ENCODE measurements around the gene TANGO6.

TANGO6 gene

DNA sequence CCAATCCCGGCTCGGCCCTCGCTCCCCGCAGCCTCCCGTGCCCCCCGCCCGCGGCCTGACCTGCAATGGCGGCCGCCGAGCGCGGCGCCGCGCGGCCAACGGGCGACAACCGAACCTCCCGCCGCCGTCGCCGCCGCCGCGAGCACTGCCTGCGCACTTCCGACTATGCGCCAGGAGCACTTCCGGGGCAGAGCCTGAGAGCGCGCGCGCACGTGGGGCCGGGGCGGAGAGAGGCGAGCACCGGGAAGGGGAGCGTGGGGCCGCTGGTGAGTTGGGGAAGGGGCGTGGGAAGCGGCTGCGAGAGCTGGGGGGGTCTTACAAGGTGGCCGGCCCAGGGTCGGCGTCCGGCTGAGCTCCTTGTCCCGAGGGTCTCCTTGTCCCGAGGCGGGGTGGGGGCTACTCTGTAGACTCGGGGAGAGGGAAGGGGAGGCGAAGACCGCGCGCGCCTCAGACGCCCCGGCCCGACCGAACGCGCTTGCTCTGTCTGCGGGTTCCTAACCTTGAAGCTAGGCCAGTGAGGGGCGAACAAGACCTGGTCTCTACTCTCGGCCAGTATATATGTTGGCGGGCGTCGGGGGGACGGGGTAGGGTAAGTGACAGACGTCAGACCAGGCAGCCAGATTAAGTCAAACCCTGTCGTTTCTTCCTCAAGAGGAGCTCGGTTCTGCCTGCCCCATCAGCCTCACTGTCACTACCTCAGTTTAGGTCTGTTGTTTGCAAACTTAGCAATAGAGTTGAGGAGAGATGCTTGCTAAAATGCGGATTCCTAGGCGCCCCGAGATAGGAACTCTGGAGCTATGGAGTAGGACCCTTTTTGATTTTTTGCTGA is 289.3 kb downstream of the TANGO6 start, which contains the start of the genes CHTF8 and UTP4:
TSS of gene CHTF8 (minus strand) at position 165 of the 829 bp plus-strand sequence. CDS start 11,130 bp downstream, outside the sequence.
TSS of gene UTP4 (plus strand) at position 226 of the 829 bp plus-strand sequence. CDS start 811 bp downstream, outside the sequence.
- Histone ChIP-seq H3K9ac (peak within 1 kb of the TSS; percentile 88), H3K9me3 (ENCODE audit: control insufficient read depth, low read length) (no peaks in the 10 kb centered on the region), H3K27me3 (ENCODE audit: control insufficient read depth, insufficient read depth, low read length) (no peaks in the 10 kb centered on the region), H3K36me3 (ENCODE audit: control insufficient read depth, insufficient read depth, low read length) (no peaks in the 10 kb centered on the region), H3K79me2 (peaks cover 16% of the 10 kb centered on the region), H3K4me2 (ENCODE audit: low read length) (peak within 1 kb of the TSS; percentile 92), H3K4me3 (ENCODE audit: low read depth, low read length) (peak within 1 kb of the TSS; percentile 92), H3K27ac (peak within 1 kb of the TSS; percentile 73), H2AFZ (peak within 1 kb of the TSS; percentile 98), H3K4me1 (peaks cover 7% of the 10 kb centered on the region)
- TF ChIP-seq, protein P1, sequence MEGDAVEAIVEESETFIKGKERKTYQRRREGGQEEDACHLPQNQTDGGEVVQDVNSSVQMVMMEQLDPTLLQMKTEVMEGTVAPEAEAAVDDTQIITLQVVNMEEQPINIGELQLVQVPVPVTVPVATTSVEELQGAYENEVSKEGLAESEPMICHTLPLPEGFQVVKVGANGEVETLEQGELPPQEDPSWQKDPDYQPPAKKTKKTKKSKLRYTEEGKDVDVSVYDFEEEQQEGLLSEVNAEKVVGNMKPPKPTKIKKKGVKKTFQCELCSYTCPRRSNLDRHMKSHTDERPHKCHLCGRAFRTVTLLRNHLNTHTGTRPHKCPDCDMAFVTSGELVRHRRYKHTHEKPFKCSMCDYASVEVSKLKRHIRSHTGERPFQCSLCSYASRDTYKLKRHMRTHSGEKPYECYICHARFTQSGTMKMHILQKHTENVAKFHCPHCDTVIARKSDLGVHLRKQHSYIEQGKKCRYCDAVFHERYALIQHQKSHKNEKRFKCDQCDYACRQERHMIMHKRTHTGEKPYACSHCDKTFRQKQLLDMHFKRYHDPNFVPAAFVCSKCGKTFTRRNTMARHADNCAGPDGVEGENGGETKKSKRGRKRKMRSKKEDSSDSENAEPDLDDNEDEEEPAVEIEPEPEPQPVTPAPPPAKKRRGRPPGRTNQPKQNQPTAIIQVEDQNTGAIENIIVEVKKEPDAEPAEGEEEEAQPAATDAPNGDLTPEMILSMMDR (IDR thresholded peaks at IDR 0.05): no peak

DNA sequence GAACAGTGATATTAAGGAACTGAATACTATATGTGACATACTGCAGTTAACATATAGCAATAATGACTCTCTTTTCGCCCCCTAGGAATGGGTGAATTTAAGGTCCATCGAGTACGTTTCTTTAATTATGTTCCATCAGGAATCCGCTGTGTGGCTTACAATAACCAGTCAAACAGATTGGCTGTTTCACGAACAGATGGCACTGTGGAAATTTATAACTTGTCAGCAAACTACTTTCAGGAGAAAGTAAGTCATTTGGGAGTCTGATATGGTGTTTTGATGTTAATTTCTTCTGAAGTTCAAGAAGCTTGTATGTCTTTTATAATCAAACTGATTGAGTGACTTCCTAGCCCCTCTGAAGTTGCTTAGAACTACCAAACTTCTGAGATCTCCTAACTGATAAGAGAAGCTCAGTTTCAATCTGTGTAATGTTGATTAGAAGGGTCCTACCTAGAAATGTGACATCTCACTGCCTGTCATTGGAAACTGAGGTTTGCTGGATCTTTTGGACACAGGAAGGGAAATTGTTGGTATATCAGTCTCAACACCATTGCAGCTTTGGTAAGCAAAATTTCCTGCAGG is 290.1 kb downstream of the TANGO6 start:
- H3K4me1 ChIP-seq: peaks cover 7% of the 10 kb centered on the region
- H3K36me3 ChIP-seq (ENCODE audit: control insufficient read depth, insufficient read depth, low read length): no peaks in the 10 kb centered on the region
- H3K79me2 ChIP-seq: peaks cover 18% of the 10 kb centered on the region
- peak overlapping the region; percentile 92 for H3K4me2 ChIP-seq (ENCODE audit: low read length)
- H3K27me3 ChIP-seq (ENCODE audit: control insufficient read depth, insufficient read depth, low read length): no peaks in the 10 kb centered on the region
- TF ChIP-seq, protein P1 (IDR thresholded peaks at IDR 0.05): no peak
- H3K27ac ChIP-seq: no peak overlapping the region
- H3K4me3 ChIP-seq (ENCODE audit: low read depth, low read length): peak overlapping the region; percentile 89
- H3K9ac ChIP-seq: no peak overlapping the region
- no peaks in the 10 kb centered on the region for H3K9me3 ChIP-seq (ENCODE audit: control insufficient read depth, low read length)
- peak overlapping the region; percentile 98 for H2AFZ ChIP-seq
